ENCODE results near the gene MEIS1. TPM values are rescaled to one million over a fixed set of nuclear protein-coding genes. Genes with fewer than 3 reads are reported as not detected.

The MEIS1 gene
- polyA plus RNA-seq, 1 experiment = 107 TPM

GRCh38 chr2:66573821-66574233, 138.9 kb downstream of the MEIS1 start:
- no peaks in the 10 kb centered on the region for H3K9me3 ChIP-seq (ENCODE audit: control insufficient read depth, insufficient read depth, low read length)
- DNase-seq (ENCODE audit: low read depth, low spot score) = no peak
- H3K4me3 ChIP-seq (ENCODE audit: low read depth, low read length) = peak overlapping the region; percentile 50
- H3K27me3 ChIP-seq (ENCODE audit: control insufficient read depth, insufficient read depth, low read length) = no peaks in the 10 kb centered on the region
- no peak for TF ChIP-seq CTCF (IDR thresholded peaks at IDR 0.05; ENCODE audit: low read depth, low read length)
- peak overlapping the region; percentile 62 for H3K27ac ChIP-seq (ENCODE audit: low read depth, low read length)
- ChIA-PET POLR2A (interaction anchor here (0.6 kb wide), 1 partner anchor 1229 kb away, joined by 8 read pairs; no protein-coding TSS in a partner anchor), CTCF (interaction anchor here (1.5 to 2.0 kb wide), 3 partner anchors 129 to 641 kb away, joined by 3 to 8 read pairs (median 5); no protein-coding TSS in a partner anchor)

GRCh38 chr2:66574701-66575624, 140.0 kb downstream of the MEIS1 start:
- H3K9me3 ChIP-seq (ENCODE audit: control insufficient read depth, insufficient read depth, low read length) = no peaks in the 10 kb centered on the region
- peak overlapping the region; percentile 58 for H3K4me3 ChIP-seq (ENCODE audit: low read depth, low read length)
- peak; percentile 74 for DNase-seq (ENCODE audit: low read depth, low spot score)
- H3K27me3 ChIP-seq (ENCODE audit: control insufficient read depth, insufficient read depth, low read length) = no peaks in the 10 kb centered on the region
- peak; percentile 54 for TF ChIP-seq CTCF (IDR thresholded peaks at IDR 0.05; ENCODE audit: low read depth, low read length)
- H3K27ac ChIP-seq (ENCODE audit: low read depth, low read length) = peak overlapping the region; percentile 96
- CTCF ChIA-PET = interaction anchor here (0.6 to 2.0 kb wide), 13 partner anchors 13 to 1261 kb away, joined by 3 to 9 read pairs (median 4); no protein-coding TSS in a partner anchor
- POLR2A ChIA-PET = interaction anchor here (1.2 kb wide), 1 partner anchor 140 kb away, joined by 5 read pairs; the partner anchor contains the start of gene MEIS1

- DNase-seq (ENCODE audit: low read depth, low spot score) = no peak
- Histone ChIP-seq H3K27me3 (ENCODE audit: control insufficient read depth, insufficient read depth, low read length) (no peaks in the 10 kb centered on the region), H3K4me3 (ENCODE audit: low read depth, low read length) (peak overlapping the region; percentile 58), H3K27ac (ENCODE audit: low read depth, low read length) (peak overlapping the region; percentile 96), H3K9me3 (ENCODE audit: control insufficient read depth, insufficient read depth, low read length) (no peaks in the 10 kb centered on the region)
- no peak for TF ChIP-seq CTCF (IDR thresholded peaks at IDR 0.05; ENCODE audit: low read depth, low read length)
- ChIA-PET POLR2A (interaction anchor here (1.2 to 1.5 kb wide), 3 partner anchors 134 to 143 kb away, joined by 4 to 9 read pairs (median 5); partner anchors contain the start of gene MEIS1), CTCF (interaction anchor here (0.6 to 2.0 kb wide), 12 partner anchors 12 to 1075 kb away, joined by 3 to 8 read pairs (median 4); no protein-coding TSS in a partner anchor)
Measured at GRCh38 chr2:66575625-66576310, 140.8 kb downstream of the MEIS1 start.

GRCh38 chr2:66576311-66576560, 141.3 kb downstream of the MEIS1 start:
- Histone ChIP-seq H3K4me3 (ENCODE audit: low read depth, low read length) (peak overlapping the region; percentile 58), H3K27ac (ENCODE audit: low read depth, low read length) (peak overlapping the region; percentile 96), H3K9me3 (ENCODE audit: control insufficient read depth, insufficient read depth, low read length) (no peaks in the 10 kb centered on the region), H3K27me3 (ENCODE audit: control insufficient read depth, insufficient read depth, low read length) (no peaks in the 10 kb centered on the region)
- no peak for TF ChIP-seq CTCF (IDR thresholded peaks at IDR 0.05; ENCODE audit: low read depth, low read length)
- ChIA-PET CTCF (interaction anchor here (1.0 to 1.2 kb wide), 3 partner anchors 132 to 746 kb away, joined by 3 to 4 read pairs (median 3); no protein-coding TSS in a partner anchor), POLR2A (interaction anchor here (1.3 to 1.5 kb wide), 3 partner anchors 135 to 143 kb away, joined by 4 to 9 read pairs (median 8); partner anchors contain the start of gene MEIS1)
- DNase-seq (ENCODE audit: low read depth, low spot score) = no peak
